Progenitor cell of endocrine pancreas (in vitro differentiated cells): ENCODE results near the gene RNU6-9. TPM values are rescaled to one million over a fixed set of nuclear protein-coding genes. Genes with fewer than 3 reads are reported as not detected.

Experiments used
- DNase-seq: peaks from one replicate; pipeline ENCODE4 v3.0.0; 2021; ENCODE audit warnings: low spot score; ENCODE audit not compliant: unreplicated experiment
- H3K27ac Mint-ChIP-seq: 2 replicates; pipeline ENCODE4 v1.8.0; 2021; ENCODE audit warnings: mild to moderate bottlenecking, moderate library complexity, mixed read lengths
- H3K27me3 Mint-ChIP-seq: 2 replicates; pipeline ENCODE4 v1.8.0; 2021; ENCODE audit warnings: mixed read lengths
- H3K36me3 Mint-ChIP-seq: 2 replicates; pipeline ENCODE4 v1.8.0; 2022; ENCODE audit warnings: mixed read lengths; ENCODE audit not compliant: insufficient read depth
- H3K4me1 Mint-ChIP-seq: 2 replicates; pipeline ENCODE4 v1.8.0; 2021; ENCODE audit warnings: low read depth, mixed read lengths
- H3K4me3 Mint-ChIP-seq: 2 replicates; pipeline ENCODE4 v1.8.0; 2021; ENCODE audit warnings: low read depth, mild to moderate bottlenecking, moderate library complexity, mixed read lengths
- H3K9me3 Mint-ChIP-seq: 2 replicates; pipeline ENCODE4 v1.8.0; 2021; ENCODE audit warnings: low read depth, mixed read lengths
- CTCF ChIP-seq: fragments of 200-600 bp; sonication (generic); IDR thresholded peaks from one replicate; pipeline ENCODE4 v1.5.0; 2021; ENCODE audit warnings: antibody characterized with exemption, mild to moderate bottlenecking; ENCODE audit not compliant: unreplicated experiment
- total RNA-seq: library from RNA; stranded (reverse); gene quantifications from 2 replicates; pipeline ENCODE4 v1.2.1, GENCODE V29; 2021

Gene RNU6-9
- total RNA-seq, 1 donor from 2014 or later, result not detected

- no peak for TF ChIP-seq CTCF
- Mint-ChIP-seq H3K9me3 (no peaks in the 10 kb centered on the region), H3K27ac (peak overlapping the region; percentile 69), H3K36me3 (peaks cover 29% of the 10 kb centered on the region), H3K27me3 (no peaks in the 10 kb centered on the region), H3K4me1 (peaks cover 12% of the 10 kb centered on the region), H3K4me3 (no peak overlapping the region)
- DNase-seq, result no peak
Measured at GRCh38 chr19:937259-937694, 44.0 kb downstream of the RNU6-9 start.

- no peaks in the 10 kb centered on the region for H3K27me3 Mint-ChIP-seq
- H3K27ac Mint-ChIP-seq, result peak overlapping the region; percentile 54
- no peaks in the 10 kb centered on the region for H3K9me3 Mint-ChIP-seq
- H3K36me3 Mint-ChIP-seq, result peaks cover 36% of the 10 kb centered on the region
- TF ChIP-seq CTCF, result no peak
- no peak overlapping the region for H3K4me3 Mint-ChIP-seq
- no peak for DNase-seq
- H3K4me1 Mint-ChIP-seq, result peaks cover 11% of the 10 kb centered on the region
Measured at GRCh38 chr19:938233-938923, 45.1 kb downstream of the RNU6-9 start.

GRCh38 chr19:939439-939838 lies 46.2 kb downstream of the RNU6-9 start:
- no peak overlapping the region for H3K4me3 Mint-ChIP-seq
- no peak for TF ChIP-seq CTCF
- H3K27ac Mint-ChIP-seq, result peak overlapping the region; percentile 95
- no peaks in the 10 kb centered on the region for H3K27me3 Mint-ChIP-seq
- DNase-seq, result no peak
- peaks cover 37% of the 10 kb centered on the region for H3K36me3 Mint-ChIP-seq
- peaks cover 11% of the 10 kb centered on the region for H3K4me1 Mint-ChIP-seq
- no peaks in the 10 kb centered on the region for H3K9me3 Mint-ChIP-seq

- Mint-ChIP-seq H3K9me3 (no peaks in the 10 kb centered on the region), H3K36me3 (peaks cover 37% of the 10 kb centered on the region), H3K4me1 (peaks cover 11% of the 10 kb centered on the region), H3K27me3 (no peaks in the 10 kb centered on the region), H3K4me3 (no peak overlapping the region), H3K27ac (peak overlapping the region; percentile 95)
- no peak for DNase-seq
- TF ChIP-seq CTCF, result no peak
Measured at GRCh38 chr19:939922-940321, 46.6 kb downstream of the RNU6-9 start.

- no peak for TF ChIP-seq CTCF
- Mint-ChIP-seq H3K27ac (peak overlapping the region; percentile 95), H3K27me3 (no peaks in the 10 kb centered on the region), H3K9me3 (no peaks in the 10 kb centered on the region), H3K4me1 (peaks cover 11% of the 10 kb centered on the region), H3K36me3 (peaks cover 36% of the 10 kb centered on the region), H3K4me3 (no peak overlapping the region)
- DNase-seq, result no peak
Measured at GRCh38 chr19:940591-941291, 47.5 kb downstream of the RNU6-9 start.
